ENCODE data around the gene GID8. TPM values are rescaled to one million over a fixed set of nuclear protein-coding genes. Genes with fewer than 3 reads are reported as not detected.
A peak's percentile ranks its signal among the peaks of the same experiment; 100 is the strongest.

GID8 gene
- total and polyA plus RNA-seq, 9 of the 15 experiments (the other 6 are each of a cell fraction or from before 2014, with no cell fraction given): 7.5 to 31.6 (median 22.2) TPM

DNA sequence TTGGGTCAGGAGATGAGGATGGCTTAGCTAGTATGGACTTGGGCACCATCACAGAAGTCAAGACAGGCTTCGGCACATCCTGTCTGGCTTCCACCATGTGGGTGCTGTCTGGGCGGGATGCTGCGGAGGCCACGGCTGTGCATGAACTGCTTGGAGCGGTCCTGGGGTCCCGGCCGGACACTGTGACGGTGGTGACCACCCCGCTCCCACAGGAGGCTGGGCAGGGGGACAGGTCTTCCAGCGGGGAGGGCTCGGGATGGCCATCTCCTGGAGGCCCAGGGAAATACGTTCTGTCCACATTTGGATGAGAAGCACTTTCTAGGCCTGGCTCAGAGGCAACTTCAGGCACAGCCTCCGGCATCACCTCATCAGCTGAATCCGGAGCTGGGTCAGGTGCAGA, 44.2 kb upstream of the GID8 start:
- intact Hi-C loops (cut with micrococcal nuclease) (loop anchor here (2.0 kb wide), 1 partner anchor 71 kb away; no protein-coding TSS in a partner anchor), in situ Hi-C loops (cut with MboI) (no loop called here)
- 95% methylated on average over 13 of the region's 14 CpGs for WGBS (ENCODE audit: insufficient coverage, low coverage, missing lambda C conversion rate)
- H3K9me3 ChIP-seq (replicated peaks; ENCODE audit: control insufficient read depth, insufficient read depth, low read depth, low read length): no peaks in the 10 kb centered on the region
- no peak overlapping the region; a peak in 1 of 4 replicates for H3K9ac ChIP-seq (ENCODE audit: insufficient read depth in 1 of 2, low read depth in 2 of 2, low read length in 2 of 2)
- no peaks in the 10 kb centered on the region for H4K20me1 ChIP-seq (replicated peaks; ENCODE audit: control insufficient read depth, insufficient read depth, low read length)
- no TSS peak for BruUV-seq (replicated peaks)
- no peak overlapping the region for H3K4me3 ChIP-seq
- FAIRE-seq: no peak
- POLR2A ChIA-PET: interaction anchor here (0.7 to 1.6 kb wide), 3 partner anchors 9 to 82 kb away, joined by 3 to 9 read pairs (median 4); no protein-coding TSS in a partner anchor
- peaks cover 90% of the 10 kb centered on the region for H3K36me3 ChIP-seq (ENCODE audit: control insufficient read depth, insufficient read depth, low read length)
- H3K9me1 ChIP-seq (ENCODE audit: control insufficient read depth, insufficient read depth, low read length): no peaks in the 10 kb centered on the region
- CTCF ChIA-PET (ENCODE audit: low intra/inter-chr PET ratio): interaction anchor here (0.6 to 1.4 kb wide), 2 partner anchors 14 to 71 kb away, joined by 4 to 7 read pairs; no protein-coding TSS in a partner anchor
- peaks cover 0 to 4% of the 10 kb centered on the region in 2 experiments; a peak in 1 of 5 replicates for H3K4me1 ChIP-seq (replicated peaks in 1 of 2; ENCODE audit: control insufficient read depth in 2 of 2, insufficient read depth in 2 of 2, low read length in 2 of 2)
- H3K27me3 ChIP-seq (ENCODE audit: control insufficient read depth in 2 of 2, insufficient read depth in 2 of 2, low read length in 2 of 2): no peaks in the 10 kb centered on the region
- ATAC-seq: no peak
- H3K4me2 ChIP-seq (ENCODE audit: insufficient read depth, low read length): no peak overlapping the region
- H3K27ac ChIP-seq (ENCODE audit: extremely low read depth, low read depth, low read length): no peak overlapping the region
- DNase-seq (ENCODE audit: extremely low read depth in 1 of 4, low spot score in 3 of 4): no peak
- H3K79me2 ChIP-seq (ENCODE audit: control insufficient read depth, insufficient read depth, low read length): no peaks in the 10 kb centered on the region
- H2AFZ ChIP-seq (ENCODE audit: low read depth, low read length): no peak overlapping the region
- TF ChIP-seq HMG20A (CRISPR knock-in tag; conservative IDR thresholded peaks at IDR 0.05) (no peak), RAD51 (IDR thresholded peaks at IDR 0.05; ENCODE audit: borderline replicate concordance, low read depth) (no peak), JUND (IDR thresholded peaks at IDR 0.05; ENCODE audit: borderline replicate concordance, low read depth, low read length) (no peak), JUND (tag; IDR thresholded peaks at IDR 0.05; ENCODE audit: borderline replicate concordance, low read depth, low read length) (no peak), NR2C2 (CRISPR knock-in tag; IDR thresholded peaks at IDR 0.05) (no peak), NR2C2 (tag; IDR thresholded peaks at IDR 0.05) (no peak), RAD21 (CRISPR knock-in tag; conservative IDR thresholded peaks at IDR 0.05 in 1 of 2, IDR thresholded peaks at IDR 0.05 in 1 of 2) (peak in 1 of 2 experiments; percentile 22; a peak in 2 of 4 replicates), ZNF717 (CRISPR knock-in tag; IDR thresholded peaks at IDR 0.05) (no peak)
- TF ChIP-seq, protein P1, sequence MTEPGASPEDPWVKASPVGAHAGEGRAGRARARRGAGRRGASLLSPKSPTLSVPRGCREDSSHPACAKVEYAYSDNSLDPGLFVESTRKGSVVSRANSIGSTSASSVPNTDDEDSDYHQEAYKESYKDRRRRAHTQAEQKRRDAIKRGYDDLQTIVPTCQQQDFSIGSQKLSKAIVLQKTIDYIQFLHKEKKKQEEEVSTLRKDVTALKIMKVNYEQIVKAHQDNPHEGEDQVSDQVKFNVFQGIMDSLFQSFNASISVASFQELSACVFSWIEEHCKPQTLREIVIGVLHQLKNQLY (CRISPR knock-in tag; conservative IDR thresholded peaks at IDR 0.05): no peak
- TF ChIP-seq, protein P2, sequence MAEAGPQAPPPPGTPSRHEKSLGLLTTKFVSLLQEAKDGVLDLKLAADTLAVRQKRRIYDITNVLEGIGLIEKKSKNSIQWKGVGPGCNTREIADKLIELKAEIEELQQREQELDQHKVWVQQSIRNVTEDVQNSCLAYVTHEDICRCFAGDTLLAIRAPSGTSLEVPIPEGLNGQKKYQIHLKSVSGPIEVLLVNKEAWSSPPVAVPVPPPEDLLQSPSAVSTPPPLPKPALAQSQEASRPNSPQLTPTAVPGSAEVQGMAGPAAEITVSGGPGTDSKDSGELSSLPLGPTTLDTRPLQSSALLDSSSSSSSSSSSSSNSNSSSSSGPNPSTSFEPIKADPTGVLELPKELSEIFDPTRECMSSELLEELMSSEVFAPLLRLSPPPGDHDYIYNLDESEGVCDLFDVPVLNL (CRISPR knock-in tag; IDR thresholded peaks at IDR 0.05; ENCODE audit: low read depth): no peak
- TF ChIP-seq, protein P3, sequence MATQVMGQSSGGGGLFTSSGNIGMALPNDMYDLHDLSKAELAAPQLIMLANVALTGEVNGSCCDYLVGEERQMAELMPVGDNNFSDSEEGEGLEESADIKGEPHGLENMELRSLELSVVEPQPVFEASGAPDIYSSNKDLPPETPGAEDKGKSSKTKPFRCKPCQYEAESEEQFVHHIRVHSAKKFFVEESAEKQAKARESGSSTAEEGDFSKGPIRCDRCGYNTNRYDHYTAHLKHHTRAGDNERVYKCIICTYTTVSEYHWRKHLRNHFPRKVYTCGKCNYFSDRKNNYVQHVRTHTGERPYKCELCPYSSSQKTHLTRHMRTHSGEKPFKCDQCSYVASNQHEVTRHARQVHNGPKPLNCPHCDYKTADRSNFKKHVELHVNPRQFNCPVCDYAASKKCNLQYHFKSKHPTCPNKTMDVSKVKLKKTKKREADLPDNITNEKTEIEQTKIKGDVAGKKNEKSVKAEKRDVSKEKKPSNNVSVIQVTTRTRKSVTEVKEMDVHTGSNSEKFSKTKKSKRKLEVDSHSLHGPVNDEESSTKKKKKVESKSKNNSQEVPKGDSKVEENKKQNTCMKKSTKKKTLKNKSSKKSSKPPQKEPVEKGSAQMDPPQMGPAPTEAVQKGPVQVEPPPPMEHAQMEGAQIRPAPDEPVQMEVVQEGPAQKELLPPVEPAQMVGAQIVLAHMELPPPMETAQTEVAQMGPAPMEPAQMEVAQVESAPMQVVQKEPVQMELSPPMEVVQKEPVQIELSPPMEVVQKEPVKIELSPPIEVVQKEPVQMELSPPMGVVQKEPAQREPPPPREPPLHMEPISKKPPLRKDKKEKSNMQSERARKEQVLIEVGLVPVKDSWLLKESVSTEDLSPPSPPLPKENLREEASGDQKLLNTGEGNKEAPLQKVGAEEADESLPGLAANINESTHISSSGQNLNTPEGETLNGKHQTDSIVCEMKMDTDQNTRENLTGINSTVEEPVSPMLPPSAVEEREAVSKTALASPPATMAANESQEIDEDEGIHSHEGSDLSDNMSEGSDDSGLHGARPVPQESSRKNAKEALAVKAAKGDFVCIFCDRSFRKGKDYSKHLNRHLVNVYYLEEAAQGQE (IDR thresholded peaks at IDR 0.05; ENCODE audit: borderline replicate concordance): peak; percentile 25; the same call in 1 of the 2 replicates
- TF ChIP-seq, protein P3 (CRISPR knock-in tag; IDR thresholded peaks at IDR 0.05; ENCODE audit: low read depth): no peak
